PC-9 (cell line): Measurements from ENCODE around the gene SNRPD2.

Experiments used
- CTCF ChIP-seq: fragments of 200-600 bp; sonication (generic); conservative IDR thresholded peaks from 2 replicates; pipeline ENCODE4 v1.6.1; 2017; ENCODE audit warnings: mixed run types, antibody characterized with exemption, mild to moderate bottlenecking, moderate library complexity
- EZH2 ChIP-seq: fragments of 200-600 bp; sonication (generic); IDR thresholded peaks from 2 replicates; pipeline ENCODE4 v1.8.0; 2017; ENCODE audit warnings: antibody characterized with exemption, low read depth

DNA sequence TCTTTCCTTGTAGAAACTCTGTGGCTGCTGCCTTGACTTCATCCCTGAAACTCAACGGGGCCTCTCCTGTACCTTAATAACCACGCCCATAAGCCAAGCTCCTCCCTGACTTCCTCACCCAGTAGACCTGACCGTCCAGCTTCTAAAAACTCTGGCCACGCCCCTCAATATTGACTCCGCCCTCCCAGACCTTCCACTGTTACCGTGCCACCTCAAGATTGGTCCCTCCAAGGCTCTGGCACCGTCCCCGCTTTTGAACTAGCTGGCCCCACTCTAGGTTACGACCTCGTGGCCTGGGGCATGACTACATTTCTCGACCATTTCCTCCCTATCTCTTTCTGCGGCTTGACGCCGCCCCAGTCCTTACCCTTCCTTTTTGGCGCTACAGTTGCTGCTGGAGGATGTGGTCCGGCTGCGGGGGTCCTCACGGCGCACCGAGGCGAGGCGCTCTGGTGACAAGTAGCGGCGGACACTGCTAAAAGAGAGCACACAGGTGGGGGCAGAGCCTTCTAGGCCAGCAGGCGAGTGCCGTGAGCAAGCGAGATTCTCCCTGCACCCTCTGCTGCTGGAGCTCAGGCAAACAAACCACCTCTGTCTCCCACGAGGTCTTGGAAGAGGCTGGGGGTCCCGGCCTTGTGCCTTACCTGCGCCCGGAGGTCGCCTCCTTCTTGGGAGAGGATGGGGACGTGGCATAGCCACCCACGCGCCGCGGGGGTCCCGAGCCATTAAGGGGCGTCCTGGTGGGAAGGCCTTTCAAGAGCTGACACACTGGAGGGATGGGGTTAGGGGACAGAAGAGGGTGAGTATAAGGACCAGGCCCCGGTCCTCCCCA is 50.3 kb downstream of the SNRPD2 start:
- no peak for TF ChIP-seq CTCF
- TF ChIP-seq EZH2 = no peak
